ENCODE results near the gene MEGF8.

DNA sequence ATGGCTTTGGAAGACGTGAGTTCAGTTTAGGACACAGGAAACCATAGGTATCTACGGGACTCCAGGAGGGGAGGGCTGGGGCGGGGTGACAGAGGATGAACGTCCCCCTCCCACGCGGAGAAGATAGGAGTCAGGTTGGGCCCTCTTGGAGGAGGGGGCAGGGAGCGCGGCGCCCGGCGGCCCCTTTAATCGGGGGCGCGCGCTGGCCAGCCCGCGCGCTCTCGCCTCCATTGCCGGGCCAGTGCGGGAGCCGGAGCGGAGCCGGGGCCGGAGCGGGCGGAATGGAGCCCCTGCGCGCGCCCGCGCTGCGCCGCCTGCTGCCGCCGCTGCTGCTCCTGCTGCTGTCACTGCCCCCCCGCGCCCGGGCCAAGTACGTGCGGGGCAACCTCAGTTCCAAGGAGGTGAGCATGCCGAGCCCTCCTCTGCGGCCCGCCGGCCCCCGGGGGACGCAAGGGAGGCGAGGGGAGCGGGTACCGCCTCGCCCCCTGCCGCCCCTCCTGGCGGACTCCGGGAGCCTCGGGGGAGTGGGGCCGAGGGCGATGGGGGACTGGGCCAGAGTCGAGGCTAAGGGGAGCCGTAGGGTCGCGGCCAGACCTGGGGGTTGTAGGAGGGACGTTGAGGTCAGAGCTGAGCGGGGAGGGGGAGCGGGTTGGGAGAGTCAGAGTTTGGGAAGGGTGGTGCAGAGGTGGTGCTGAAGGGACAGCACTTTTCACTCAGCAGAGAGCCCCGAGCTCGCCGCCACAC is 12.2 kb upstream of the MEGF8 start, which contains the start of gene TMEM145:
- TF ChIP-seq, protein P1, sequence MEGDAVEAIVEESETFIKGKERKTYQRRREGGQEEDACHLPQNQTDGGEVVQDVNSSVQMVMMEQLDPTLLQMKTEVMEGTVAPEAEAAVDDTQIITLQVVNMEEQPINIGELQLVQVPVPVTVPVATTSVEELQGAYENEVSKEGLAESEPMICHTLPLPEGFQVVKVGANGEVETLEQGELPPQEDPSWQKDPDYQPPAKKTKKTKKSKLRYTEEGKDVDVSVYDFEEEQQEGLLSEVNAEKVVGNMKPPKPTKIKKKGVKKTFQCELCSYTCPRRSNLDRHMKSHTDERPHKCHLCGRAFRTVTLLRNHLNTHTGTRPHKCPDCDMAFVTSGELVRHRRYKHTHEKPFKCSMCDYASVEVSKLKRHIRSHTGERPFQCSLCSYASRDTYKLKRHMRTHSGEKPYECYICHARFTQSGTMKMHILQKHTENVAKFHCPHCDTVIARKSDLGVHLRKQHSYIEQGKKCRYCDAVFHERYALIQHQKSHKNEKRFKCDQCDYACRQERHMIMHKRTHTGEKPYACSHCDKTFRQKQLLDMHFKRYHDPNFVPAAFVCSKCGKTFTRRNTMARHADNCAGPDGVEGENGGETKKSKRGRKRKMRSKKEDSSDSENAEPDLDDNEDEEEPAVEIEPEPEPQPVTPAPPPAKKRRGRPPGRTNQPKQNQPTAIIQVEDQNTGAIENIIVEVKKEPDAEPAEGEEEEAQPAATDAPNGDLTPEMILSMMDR (IDR thresholded peaks at IDR 0.05): no peak
- no peak for TF ChIP-seq POLR2A (IDR thresholded peaks at IDR 0.05)
